ENCODE results near the gene NDUFB8. TPM values are rescaled to one million over a fixed set of nuclear protein-coding genes. Genes with fewer than 3 reads are reported as not detected.

NDUFB8 gene
- total RNA-seq, 1 experiment from 2014 or later = 399 TPM

- Histone ChIP-seq H3K4me3 (ENCODE audit: low read length) (peak overlapping the region; percentile 88), H3K9me2 (replicated peaks; ENCODE audit: low read length) (no peaks in the 10 kb centered on the region), H3K27me3 (ENCODE audit: low read length) (no peaks in the 10 kb centered on the region), H3K9me3 (ENCODE audit: low read length) (no peaks in the 10 kb centered on the region), H3F3A (ENCODE audit: low read length, unreplicated experiment) (no peaks in the 10 kb centered on the region), H2AFZ (ENCODE audit: low read length) (peak overlapping the region; percentile 90), H3K4me1 (ENCODE audit: insufficient read depth, low read length) (peaks cover 18% of the 10 kb centered on the region; the same call in 1 of the 2 replicates), H3K27ac (ENCODE audit: low read length) (no peak overlapping the region), H3K9ac (ENCODE audit: low read length) (peak overlapping the region; percentile 75; the same call in 1 of the 2 replicates), H3K36me3 (ENCODE audit: low read depth, low read length) (no peaks in the 10 kb centered on the region; the same call in 1 of the 2 replicates), H3K79me2 (ENCODE audit: low read length) (peaks cover 32% of the 10 kb centered on the region), H3K4me2 (ENCODE audit: low read length) (peak overlapping the region; percentile 83), H4K20me1 (ENCODE audit: low read length) (no peaks in the 10 kb centered on the region)
- CTCF ChIA-PET = interaction anchor here (0.6 to 1.1 kb wide), 6 partner anchors 10 to 52 kb away, joined by 3 to 9 read pairs (median 5); no protein-coding TSS in a partner anchor
- no peak for DNase-seq
- intact Hi-C loops (cut with micrococcal nuclease) = no loop called here
- ATAC-seq = peak; percentile 35
- TF ChIP-seq EZH2phosphoT487 (IDR thresholded peaks at IDR 0.05; ENCODE audit: borderline replicate concordance, low read length) = no peak
- no peak for TF ChIP-seq EZH2 (IDR thresholded peaks at IDR 0.05; ENCODE audit: low read length, unreplicated experiment)
- TF ChIP-seq CTCF (conservative IDR thresholded peaks at IDR 0.05; ENCODE audit: low read depth, low read length) = no peak
- no TSS peak for BruUV-seq (replicated peaks)
- POLR2A ChIA-PET (ENCODE audit: unreplicated experiment) = interaction anchor here (0.5 to 0.9 kb wide), 9 partner anchors 13 to 1897 kb away, joined by 3 to 13 read pairs (median 6); partner anchors contain the start of gene CUEDC2
These were observed 5.7 kb upstream of the NDUFB8 start for GRCh38 chr10:100535338-100535714.

GRCh38 chr10:100534726-100535125, 5.1 kb upstream of the NDUFB8 start:
- Histone ChIP-seq H3K9me3 (ENCODE audit: low read length) (no peaks in the 10 kb centered on the region), H3K9me2 (replicated peaks; ENCODE audit: low read length) (no peaks in the 10 kb centered on the region), H3F3A (ENCODE audit: low read length, unreplicated experiment) (no peaks in the 10 kb centered on the region), H3K79me2 (ENCODE audit: low read length) (peaks cover 38% of the 10 kb centered on the region), H2AFZ (ENCODE audit: low read length) (peak overlapping the region; percentile 90; the same call in 1 of the 2 replicates), H3K36me3 (ENCODE audit: low read depth, low read length) (no peaks in the 10 kb centered on the region; the same call in 1 of the 2 replicates), H3K4me2 (ENCODE audit: low read length) (peak overlapping the region; percentile 83; the same call in 1 of the 2 replicates), H3K27me3 (ENCODE audit: low read length) (no peaks in the 10 kb centered on the region), H3K4me1 (ENCODE audit: insufficient read depth, low read length) (peaks cover 21% of the 10 kb centered on the region; the same call in 1 of the 2 replicates), H4K20me1 (ENCODE audit: low read length) (no peaks in the 10 kb centered on the region), H3K27ac (ENCODE audit: low read length) (no peak overlapping the region), H3K4me3 (ENCODE audit: low read length) (no peak overlapping the region; the same call in 1 of the 2 replicates), H3K9ac (ENCODE audit: low read length) (no peak overlapping the region)
- DNase-seq = no peak
- POLR2A ChIA-PET (ENCODE audit: unreplicated experiment) = no interaction called here
- TF ChIP-seq EZH2phosphoT487 (IDR thresholded peaks at IDR 0.05; ENCODE audit: borderline replicate concordance, low read length) (no peak), EZH2 (IDR thresholded peaks at IDR 0.05; ENCODE audit: low read length, unreplicated experiment) (no peak), CTCF (conservative IDR thresholded peaks at IDR 0.05; ENCODE audit: low read depth, low read length) (no peak)
- ATAC-seq = no peak
- no TSS peak for BruUV-seq (replicated peaks)
- intact Hi-C loops (cut with micrococcal nuclease) = no loop called here
- CTCF ChIA-PET = no interaction called here

- POLR2A ChIA-PET (ENCODE audit: unreplicated experiment) = no interaction called here
- no peaks in the 10 kb centered on the region for H3K9me3 ChIP-seq (ENCODE audit: low read length)
- intact Hi-C loops (cut with micrococcal nuclease) = no loop called here
- H3K79me2 ChIP-seq (ENCODE audit: low read length) = peaks cover 48% of the 10 kb centered on the region
- no peak overlapping the region for H3K27ac ChIP-seq (ENCODE audit: low read length)
- no peaks in the 10 kb centered on the region for H3K27me3 ChIP-seq (ENCODE audit: low read length)
- peaks cover 1% of the 10 kb centered on the region for H3K36me3 ChIP-seq (ENCODE audit: low read depth, low read length)
- no peak for DNase-seq
- H3K9me2 ChIP-seq (replicated peaks; ENCODE audit: low read length) = no peaks in the 10 kb centered on the region
- TF ChIP-seq EZH2phosphoT487 (IDR thresholded peaks at IDR 0.05; ENCODE audit: borderline replicate concordance, low read length) = no peak
- no peak for TF ChIP-seq CTCF (conservative IDR thresholded peaks at IDR 0.05; ENCODE audit: low read depth, low read length)
- no peak for TF ChIP-seq EZH2 (IDR thresholded peaks at IDR 0.05; ENCODE audit: low read length, unreplicated experiment)
- H3K4me1 ChIP-seq (ENCODE audit: insufficient read depth, low read length) = peaks cover 15% of the 10 kb centered on the region
- H3K4me3 ChIP-seq (ENCODE audit: low read length) = no peak overlapping the region
- no peak overlapping the region for H2AFZ ChIP-seq (ENCODE audit: low read length)
- no TSS peak for BruUV-seq (replicated peaks)
- no peak overlapping the region for H3K9ac ChIP-seq (ENCODE audit: low read length)
- no peak for ATAC-seq
- CTCF ChIA-PET = no interaction called here
- H3K4me2 ChIP-seq (ENCODE audit: low read length) = no peak overlapping the region
- H3F3A ChIP-seq (ENCODE audit: low read length, unreplicated experiment) = no peaks in the 10 kb centered on the region
- no peaks in the 10 kb centered on the region for H4K20me1 ChIP-seq (ENCODE audit: low read length)
These were observed 2.1 kb upstream of the NDUFB8 start for GRCh38 chr10:100531761-100532160.

Data from PC-3 (cell line).